Osteoblast (primary cell): ENCODE measurements around the gene SHB. TPM values are rescaled to one million over a fixed set of nuclear protein-coding genes. Genes with fewer than 3 reads are reported as not detected.

Experiments used
- DNase-seq: peaks from one replicate; pipeline ENCODE4 v3.0.0; 2011; ENCODE audit warnings: low spot score, mixed read lengths; ENCODE audit not compliant: insufficient read length; ENCODE audit errors: missing footprints
- H2AFZ ChIP-seq: 2 replicates; pipeline ENCODE4 v1.6.0; 2011; ENCODE audit warnings: mild to moderate bottlenecking, low read length
- H3K27ac ChIP-seq: 2 replicates; pipeline ENCODE4 v1.5.1; 2011; ENCODE audit warnings: mild to moderate bottlenecking, low read depth, low read length, moderate library complexity
- H3K27me3 ChIP-seq: 2 replicates; pipeline ENCODE4 v1.6.0; 2012; ENCODE audit warnings: mild to moderate bottlenecking, control low read depth, inconsistent platforms, low read length, moderate library complexity; ENCODE audit not compliant: insufficient read depth
- H3K36me3 ChIP-seq: 2 replicates; pipeline ENCODE4 v1.5.1; 2011; ENCODE audit warnings: mild to moderate bottlenecking, low read length, control low read depth, moderate library complexity; ENCODE audit not compliant: insufficient read depth
- H3K4me1 ChIP-seq: 2 replicates; pipeline ENCODE4 v1.5.1; 2011; ENCODE audit warnings: mild to moderate bottlenecking, low read length, control low read depth, moderate library complexity; ENCODE audit not compliant: insufficient read depth
- H3K4me2 ChIP-seq: 2 replicates; pipeline ENCODE4 v1.6.0; 2011; ENCODE audit warnings: mild to moderate bottlenecking, low read length; ENCODE audit not compliant: insufficient read depth
- H3K4me3 ChIP-seq: fragments of 200-600 bp; sonication (generic); 3 replicates; pipeline ENCODE4 v1.5.1; 2012; ENCODE audit warnings: mild to moderate bottlenecking, low read length, inconsistent platforms; ENCODE audit not compliant: insufficient read depth
- H3K79me2 ChIP-seq: 2 replicates; pipeline ENCODE4 v1.6.0; 2012; ENCODE audit warnings: mild to moderate bottlenecking, low read length, control low read depth, inconsistent platforms; ENCODE audit not compliant: insufficient read depth
- H3K9me3 ChIP-seq: 2 replicates; pipeline ENCODE4 v1.5.1; 2011; ENCODE audit warnings: low read depth, low read length, control low read depth
- H4K20me1 ChIP-seq: 2 replicates; pipeline ENCODE4 v1.6.0; 2012; ENCODE audit warnings: mild to moderate bottlenecking, low read length, control low read depth; ENCODE audit not compliant: insufficient read depth
- total RNA-seq: library from RNA; depleted of rRNA; stranded (reverse); fragments of >200 nt; gene quantifications from 2 replicates; pipeline ENCODE4 v1.2.3, GENCODE V29; 2012
- TF ChIP-seq, protein P1 (sequence below): IDR thresholded peaks from 2 replicates; pipeline ENCODE4 v1.5.1; 2011; ENCODE audit warnings: mild to moderate bottlenecking, low read depth, low read length, moderate library complexity; ENCODE audit errors: extremely low read depth

SHB gene
- total RNA-seq, 1 donor: 9.4 TPM

DNA sequence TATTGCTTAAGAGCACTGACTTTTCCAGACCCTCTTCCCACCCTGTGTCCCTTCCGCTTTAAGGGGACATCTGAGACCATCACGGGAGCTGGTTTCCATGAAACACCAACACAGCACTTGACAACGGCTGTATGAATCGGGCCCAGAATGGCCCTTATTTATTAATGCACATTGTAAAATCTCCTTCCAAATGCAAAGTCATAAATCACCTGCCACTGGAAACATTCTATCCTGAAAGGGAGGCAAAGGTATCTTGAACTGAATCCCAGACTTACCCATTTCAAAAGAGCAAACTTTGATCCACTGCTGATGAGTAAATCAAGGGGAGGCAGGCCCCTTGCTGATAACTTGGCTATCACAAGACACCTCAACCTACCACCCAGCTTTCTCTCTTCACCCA lies 37.4 kb downstream of the SHB start:
- Histone ChIP-seq H3K27me3 (no peaks in the 10 kb centered on the region), H3K79me2 (peaks cover 81% of the 10 kb centered on the region), H4K20me1 (peaks cover 7% of the 10 kb centered on the region), H3K4me2 (no peak overlapping the region), H2AFZ (no peak overlapping the region), H3K4me3 (no peak overlapping the region), H3K27ac (no peak overlapping the region), H3K4me1 (peaks cover 37% of the 10 kb centered on the region), H3K9me3 (no peaks in the 10 kb centered on the region), H3K36me3 (no peaks in the 10 kb centered on the region)
- DNase-seq: no peak
- TF ChIP-seq, protein P1, sequence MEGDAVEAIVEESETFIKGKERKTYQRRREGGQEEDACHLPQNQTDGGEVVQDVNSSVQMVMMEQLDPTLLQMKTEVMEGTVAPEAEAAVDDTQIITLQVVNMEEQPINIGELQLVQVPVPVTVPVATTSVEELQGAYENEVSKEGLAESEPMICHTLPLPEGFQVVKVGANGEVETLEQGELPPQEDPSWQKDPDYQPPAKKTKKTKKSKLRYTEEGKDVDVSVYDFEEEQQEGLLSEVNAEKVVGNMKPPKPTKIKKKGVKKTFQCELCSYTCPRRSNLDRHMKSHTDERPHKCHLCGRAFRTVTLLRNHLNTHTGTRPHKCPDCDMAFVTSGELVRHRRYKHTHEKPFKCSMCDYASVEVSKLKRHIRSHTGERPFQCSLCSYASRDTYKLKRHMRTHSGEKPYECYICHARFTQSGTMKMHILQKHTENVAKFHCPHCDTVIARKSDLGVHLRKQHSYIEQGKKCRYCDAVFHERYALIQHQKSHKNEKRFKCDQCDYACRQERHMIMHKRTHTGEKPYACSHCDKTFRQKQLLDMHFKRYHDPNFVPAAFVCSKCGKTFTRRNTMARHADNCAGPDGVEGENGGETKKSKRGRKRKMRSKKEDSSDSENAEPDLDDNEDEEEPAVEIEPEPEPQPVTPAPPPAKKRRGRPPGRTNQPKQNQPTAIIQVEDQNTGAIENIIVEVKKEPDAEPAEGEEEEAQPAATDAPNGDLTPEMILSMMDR: no peak

DNA sequence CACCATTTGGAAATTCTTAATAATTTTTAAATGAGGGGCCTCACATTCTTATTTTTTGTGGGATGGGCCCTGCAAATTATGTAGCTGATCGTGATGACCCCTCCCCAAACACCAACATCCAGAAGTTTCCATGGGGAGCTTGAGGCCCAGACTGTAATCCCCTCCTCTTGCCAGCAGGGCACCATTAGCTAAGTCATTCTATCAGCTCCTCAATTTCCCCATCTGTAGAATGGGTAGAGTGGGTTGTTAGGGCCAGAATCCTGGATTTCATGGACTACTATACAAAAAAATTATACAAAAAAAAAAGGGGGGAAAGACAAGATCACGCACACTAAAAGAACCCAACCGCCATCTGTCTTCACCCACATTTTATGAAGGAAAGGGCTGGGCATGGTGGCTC lies 38.4 kb downstream of the SHB start:
- Histone ChIP-seq H3K4me1 (peaks cover 35% of the 10 kb centered on the region), H4K20me1 (peaks cover 7% of the 10 kb centered on the region), H3K4me3 (no peak overlapping the region), H3K4me2 (no peak overlapping the region), H3K79me2 (peaks cover 82% of the 10 kb centered on the region), H3K9me3 (no peaks in the 10 kb centered on the region), H3K36me3 (no peaks in the 10 kb centered on the region), H2AFZ (no peak overlapping the region), H3K27ac (no peak overlapping the region), H3K27me3 (no peaks in the 10 kb centered on the region)
- TF ChIP-seq, protein P1: no peak
- DNase-seq: no peak

DNA sequence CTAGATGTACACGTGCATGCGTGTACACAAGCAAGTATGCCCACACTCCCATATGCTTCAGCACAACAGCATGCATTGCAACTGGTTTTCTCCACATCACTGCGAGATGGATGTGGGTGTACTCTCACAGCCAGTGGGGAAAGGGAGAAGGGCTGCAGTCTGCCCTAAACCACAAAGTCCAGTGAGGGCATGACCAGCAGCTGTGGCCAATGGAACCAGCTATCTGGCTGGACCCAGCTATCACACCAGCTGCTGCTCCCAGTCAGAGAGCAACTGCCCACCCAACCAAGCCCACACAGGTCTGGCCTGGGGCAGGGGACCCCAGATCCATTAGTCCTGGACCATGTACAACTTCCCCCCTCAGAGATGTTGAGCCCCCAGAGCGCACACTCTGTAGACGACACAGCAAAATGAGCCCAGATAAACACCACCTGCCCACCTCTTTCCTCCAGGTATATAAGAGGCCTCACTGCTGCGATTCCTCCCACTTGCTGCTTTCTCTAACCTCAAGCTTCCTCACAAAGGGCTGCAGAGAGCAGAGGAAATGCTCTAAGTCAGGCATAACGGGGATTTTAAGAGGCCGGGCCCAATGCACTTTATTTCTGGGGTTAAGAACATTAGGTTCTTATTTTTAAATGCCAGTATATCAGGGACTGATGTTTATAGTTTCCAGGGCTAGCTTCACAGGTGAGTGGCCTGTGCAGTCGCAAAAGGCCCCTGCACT lies 39.0 kb downstream of the SHB start:
- H3K27me3 ChIP-seq: no peaks in the 10 kb centered on the region
- H3K4me1 ChIP-seq: peaks cover 35% of the 10 kb centered on the region
- no peak overlapping the region for H2AFZ ChIP-seq
- H3K36me3 ChIP-seq: no peaks in the 10 kb centered on the region
- TF ChIP-seq, protein P1: no peak
- no peak overlapping the region for H3K27ac ChIP-seq
- H3K4me3 ChIP-seq: no peak overlapping the region
- H4K20me1 ChIP-seq: peaks cover 7% of the 10 kb centered on the region
- peaks cover 84% of the 10 kb centered on the region for H3K79me2 ChIP-seq
- DNase-seq: peak; percentile 30
- H3K9me3 ChIP-seq: no peaks in the 10 kb centered on the region
- no peak overlapping the region for H3K4me2 ChIP-seq

DNA sequence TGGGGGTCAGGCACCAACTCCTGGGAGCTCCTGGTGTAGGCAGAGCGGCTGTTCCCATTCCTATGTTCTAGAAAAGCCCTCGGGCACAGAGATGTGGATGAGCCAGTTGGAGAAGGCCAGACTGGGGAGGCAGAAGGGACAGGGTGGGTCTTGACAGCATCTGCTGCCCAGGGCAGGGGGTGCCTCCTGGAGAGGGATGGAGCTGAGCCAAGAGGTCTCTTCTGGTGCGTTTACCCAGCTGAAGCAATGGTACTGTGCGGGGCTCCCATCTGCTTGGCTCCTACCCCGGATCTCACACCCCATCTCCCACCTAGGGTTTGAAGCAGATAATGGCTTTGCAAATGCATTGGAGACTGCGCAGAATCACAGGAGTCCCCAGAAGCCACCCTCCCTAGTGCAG lies 41.3 kb downstream of the SHB start:
- H3K36me3 ChIP-seq: no peaks in the 10 kb centered on the region
- peak overlapping the region; percentile 94 for H3K27ac ChIP-seq

More for the DNA sequence above, 41.3 kb downstream of the SHB start:
- H3K4me2 ChIP-seq: no peak overlapping the region
- H4K20me1 ChIP-seq: peaks cover 7% of the 10 kb centered on the region
- peaks cover 51% of the 10 kb centered on the region for H3K4me1 ChIP-seq
- H3K27me3 ChIP-seq: no peaks in the 10 kb centered on the region
- DNase-seq: peak; percentile 38
- H3K79me2 ChIP-seq: peaks cover 88% of the 10 kb centered on the region
- no peak overlapping the region for H2AFZ ChIP-seq
- no peak overlapping the region for H3K4me3 ChIP-seq
- no peaks in the 10 kb centered on the region for H3K9me3 ChIP-seq
- TF ChIP-seq, protein P1: no peak
